ENCODE data around the gene SPTBN5.

DNA sequence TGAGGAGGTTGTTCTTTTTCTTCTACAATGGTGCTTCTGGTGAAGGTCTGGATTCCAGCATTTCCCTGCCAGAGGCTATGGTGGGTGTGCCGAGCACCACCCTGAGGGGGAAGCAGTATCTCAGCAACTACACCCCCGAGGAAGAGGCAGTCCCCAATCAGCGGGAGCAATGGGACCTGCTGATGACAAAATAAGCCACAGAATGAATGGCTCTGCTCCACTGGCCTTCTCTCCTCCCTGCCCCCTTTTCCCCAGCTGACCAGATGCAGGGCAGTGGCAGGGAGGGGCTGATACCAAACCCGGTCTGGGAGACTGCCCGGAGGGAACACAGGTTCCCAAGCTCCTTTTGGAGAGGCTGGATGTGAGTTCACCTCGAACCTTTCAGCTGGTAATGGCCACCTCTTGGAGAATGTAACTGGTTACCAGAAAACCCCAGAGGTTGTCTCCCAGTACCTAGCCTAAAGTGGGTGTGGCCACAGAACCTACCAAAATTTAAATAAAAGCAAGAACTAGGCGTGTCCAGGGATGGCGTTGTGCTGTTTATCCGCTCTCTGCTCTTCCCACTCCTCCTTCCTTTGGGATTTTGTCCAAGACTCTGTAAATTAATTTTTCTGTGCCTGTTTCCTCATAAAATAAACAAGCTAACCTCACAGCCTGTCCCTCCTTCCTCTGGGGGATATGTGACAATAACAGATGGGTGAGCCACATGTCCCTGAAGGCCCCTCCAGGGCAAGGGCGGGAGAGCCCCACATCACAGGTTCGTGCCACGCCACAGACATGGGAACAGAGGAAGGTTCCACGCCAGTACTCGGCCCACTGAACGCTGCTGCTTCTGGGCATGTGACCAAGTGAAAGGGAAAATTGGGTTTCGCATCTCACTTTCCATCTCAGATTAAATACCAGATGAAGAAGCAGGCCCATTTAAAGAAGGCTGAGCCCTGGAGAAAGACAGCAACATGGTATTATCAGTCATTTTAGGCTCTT is 35.1 kb upstream of the SPTBN5 start:
- TF ChIP-seq, protein P1, sequence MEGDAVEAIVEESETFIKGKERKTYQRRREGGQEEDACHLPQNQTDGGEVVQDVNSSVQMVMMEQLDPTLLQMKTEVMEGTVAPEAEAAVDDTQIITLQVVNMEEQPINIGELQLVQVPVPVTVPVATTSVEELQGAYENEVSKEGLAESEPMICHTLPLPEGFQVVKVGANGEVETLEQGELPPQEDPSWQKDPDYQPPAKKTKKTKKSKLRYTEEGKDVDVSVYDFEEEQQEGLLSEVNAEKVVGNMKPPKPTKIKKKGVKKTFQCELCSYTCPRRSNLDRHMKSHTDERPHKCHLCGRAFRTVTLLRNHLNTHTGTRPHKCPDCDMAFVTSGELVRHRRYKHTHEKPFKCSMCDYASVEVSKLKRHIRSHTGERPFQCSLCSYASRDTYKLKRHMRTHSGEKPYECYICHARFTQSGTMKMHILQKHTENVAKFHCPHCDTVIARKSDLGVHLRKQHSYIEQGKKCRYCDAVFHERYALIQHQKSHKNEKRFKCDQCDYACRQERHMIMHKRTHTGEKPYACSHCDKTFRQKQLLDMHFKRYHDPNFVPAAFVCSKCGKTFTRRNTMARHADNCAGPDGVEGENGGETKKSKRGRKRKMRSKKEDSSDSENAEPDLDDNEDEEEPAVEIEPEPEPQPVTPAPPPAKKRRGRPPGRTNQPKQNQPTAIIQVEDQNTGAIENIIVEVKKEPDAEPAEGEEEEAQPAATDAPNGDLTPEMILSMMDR (IDR thresholded peaks at IDR 0.05; ENCODE audit: low read depth, low read length) = no peak
- TF ChIP-seq EZH2phosphoT487 (IDR thresholded peaks at IDR 0.05; ENCODE audit: low read depth) = no peak
